Panc1 (cell line): ENCODE results near the gene CPAMD8. TPM values are rescaled to one million over a fixed set of nuclear protein-coding genes. Genes with fewer than 3 reads are reported as not detected.

ENCODE experiments used
- ATAC-seq: fragments of 200-7000 bp; cut with Tn5 transposase; 2 replicates; pipeline ENCODE4 v1.9.1; 2020; ENCODE audit warnings: mild to moderate bottlenecking, moderate library complexity
- BruUV-seq: library from RNA; stranded (reverse); fragments of 400-500 nt; replicated peaks from 2 replicates; lab custom pipeline; 2021; lab: Mats Ljungman, UMichigan
- CTCF ChIA-PET: fragments of 300-600 bp; sonication (Branson Sonifier 250); formaldehyde crosslinking; loops from one replicate; lab custom pipeline; 2022; ENCODE audit warnings: antibody characterized with exemption; lab: Charles Lee
- POLR2A ChIA-PET: fragments of 300-600 bp; sonication (Branson Sonifier 250); formaldehyde crosslinking; loops from one replicate; lab custom pipeline; 2022; ENCODE audit warnings: antibody characterized with exemption; lab: Charles Lee
- DNase-seq: peaks from one replicate; pipeline ENCODE4 v3.0.0-alpha.2; 2010; ENCODE audit warnings: low read depth, low spot score
- H3K27ac ChIP-seq: 2 replicates; pipeline ENCODE4 v1.5.1; 2011; ENCODE audit warnings: mild to moderate bottlenecking, low read length, inconsistent platforms
- H3K27me3 ChIP-seq: fragments of 200-500 bp; sonication (Bioruptor generic); 2 replicates; pipeline ENCODE4 v1.6.0; 2014; ENCODE audit warnings: low read length, inconsistent platforms; ENCODE audit not compliant: control insufficient read depth, insufficient read depth
- H3K36me3 ChIP-seq: fragments of 200-500 bp; sonication (Bioruptor generic); 2 replicates; pipeline ENCODE4 v1.5.1; 2014; ENCODE audit warnings: inconsistent platforms, mild to moderate bottlenecking, low read length, moderate library complexity; ENCODE audit not compliant: control insufficient read depth, insufficient read depth
- H3K4me1 ChIP-seq: 2 replicates; pipeline ENCODE4 v1.5.1; 2011; ENCODE audit warnings: inconsistent platforms, mild to moderate bottlenecking, low read length, moderate library complexity; ENCODE audit not compliant: control insufficient read depth, insufficient read depth
- H3K4me3 ChIP-seq, 2 experiments: 2 replicates each; pipeline ENCODE4 v1.5.1; 2011 to 2012; ENCODE audit warnings: low read depth in 2 of 2, low read length in 2 of 2, mild to moderate bottlenecking in 2 of 2, inconsistent platforms in 1 of 2, moderate library complexity in 1 of 2
- H3K9me3 ChIP-seq: fragments of 200-500 bp; sonication (Bioruptor generic); 2 replicates; pipeline ENCODE4 v1.5.1; 2014; ENCODE audit warnings: low read depth, mild to moderate bottlenecking, inconsistent platforms, low read length, moderate library complexity; ENCODE audit not compliant: control insufficient read depth, insufficient read depth
- CTCF ChIP-seq: fragments of 450-650 bp; IDR thresholded peaks from 2 replicates; pipeline ENCODE4 v1.5.1; 2017; ENCODE audit warnings: mild to moderate bottlenecking
- POLR2AphosphoS5 ChIP-seq: IDR thresholded peaks from 2 replicates; pipeline ENCODE4 v1.6.1; 2012; ENCODE audit warnings: mild to moderate bottlenecking, low read depth, low read length, moderate library complexity
- REST ChIP-seq, 2 experiments: IDR thresholded peaks; 2 replicates each; pipeline ENCODE4 v1.6.1; 2011 to 2012; ENCODE audit warnings: low read depth in 2 of 2, control low read depth in 1 of 2, low read length in 1 of 2, mild to moderate bottlenecking in 1 of 2, moderate library complexity in 1 of 2; ENCODE audit not compliant: insufficient read depth in 1 of 2
- SIN3A ChIP-seq: IDR thresholded peaks from 2 replicates; pipeline ENCODE4 v1.6.1; 2012; ENCODE audit warnings: low read depth, mild to moderate bottlenecking, low read length, moderate library complexity, borderline replicate concordance; ENCODE audit not compliant: insufficient read depth
- TCF7L2 ChIP-seq: IDR thresholded peaks from 2 replicates; pipeline ENCODE4 v1.6.1; 2011; ENCODE audit warnings: mild to moderate bottlenecking, low read depth, low read length, inconsistent platforms
- in situ Hi-C: cut with HindIII; loops from 2 replicates; pipeline ENCODE4 v1.10.0; 2016; ENCODE audit warnings: low sequenced_read_pairs, low pct_unique_long_range_greater_than_20kb
- intact Hi-C: fragments of 100-400 bp; cut with micrococcal nuclease; formaldehyde crosslinking; loops from one replicate; pipeline ENCODE4 v1.10.0; 2022; ENCODE audit not compliant: unreplicated experiment
- total RNA-seq: library from RNA; stranded (reverse); gene quantifications from one replicate; pipeline ENCODE4 v1.2.1, GENCODE V29; 2021; ENCODE audit not compliant: unreplicated experiment

Gene CPAMD8
- total RNA-seq, 1 experiment from 2014 or later = 2.0 TPM

DNA sequence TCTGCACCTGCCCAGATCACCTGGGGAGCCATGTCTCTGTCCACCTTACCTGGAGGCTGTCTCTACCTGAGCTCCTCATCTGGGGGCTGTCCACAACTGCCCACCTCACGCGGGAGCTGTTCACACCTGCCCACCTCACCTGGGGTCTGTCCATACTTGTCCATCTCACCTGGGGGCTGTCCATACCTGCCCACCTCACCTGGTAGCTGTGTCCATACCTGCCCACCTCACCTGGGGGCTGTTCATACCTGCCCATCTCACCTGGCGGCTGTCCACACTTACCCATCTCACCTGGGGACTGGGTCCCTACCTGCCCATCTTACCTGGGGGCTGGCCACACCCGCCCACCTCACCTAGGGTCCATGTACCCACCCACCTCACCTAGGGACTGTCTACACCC is 10.0 kb upstream of the CPAMD8 start:
- H3K4me3 ChIP-seq = no peak overlapping the region
- in situ Hi-C loops = no loop called here
- no peaks in the 10 kb centered on the region for H3K9me3 ChIP-seq
- ChIA-PET CTCF (no interaction called here), POLR2A (no interaction called here)
- H3K27me3 ChIP-seq = no peaks in the 10 kb centered on the region
- H3K4me1 ChIP-seq = no peaks in the 10 kb centered on the region
- H3K27ac ChIP-seq = no peak overlapping the region
- ATAC-seq (no peak), DNase-seq (no peak)
- no peak for TF ChIP-seq SIN3A
- TF ChIP-seq POLR2AphosphoS5 = no peak
- no peak for TF ChIP-seq TCF7L2
- TF ChIP-seq REST (IDR thresholded peaks at IDR 0.05; ENCODE audit: insufficient read depth in 1 of 2, low read depth in 2 of 2, low read length in 1 of 2) = no peak
- TF ChIP-seq CTCF = no peak
- no TSS peak for BruUV-seq
- intact Hi-C loops = no loop called here
- no peaks in the 10 kb centered on the region for H3K36me3 ChIP-seq

DNA sequence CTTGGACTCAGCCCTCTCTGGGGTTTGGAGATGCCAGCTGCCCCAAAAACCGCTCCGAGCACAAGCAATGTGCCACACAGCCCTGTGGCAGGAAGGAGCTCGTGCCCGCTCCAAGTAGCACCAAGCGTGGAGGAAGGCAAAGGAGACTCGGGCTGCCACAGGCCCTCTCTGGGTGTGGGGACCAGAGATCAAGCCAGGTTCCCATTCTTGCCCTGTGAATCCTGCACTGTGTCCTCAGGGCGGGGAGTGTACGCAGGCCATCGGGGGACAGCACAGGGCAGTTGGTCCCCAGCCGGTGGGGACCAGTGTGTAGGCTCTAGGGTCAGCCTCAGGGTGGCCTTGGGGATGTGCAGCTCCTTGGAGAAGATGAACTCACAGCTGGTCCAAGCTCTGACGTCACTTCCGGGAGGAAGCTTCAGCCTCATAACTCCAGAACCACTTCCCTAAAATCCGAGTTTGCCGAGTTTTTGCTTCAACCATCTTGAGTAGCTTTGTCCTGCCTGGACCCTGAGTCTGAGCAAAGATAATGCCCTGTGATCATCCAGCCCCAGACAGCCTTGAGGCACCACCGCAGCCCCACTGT is 9.3 kb upstream of the CPAMD8 start:
- ATAC-seq (peak; percentile 46; the same call in 1 of the 2 replicates), DNase-seq (no peak)
- TF ChIP-seq SIN3A (no peak), POLR2AphosphoS5 (no peak), REST (IDR thresholded peaks at IDR 0.05; ENCODE audit: insufficient read depth in 1 of 2, low read depth in 2 of 2, low read length in 1 of 2) (no peak), CTCF (no peak), TCF7L2 (no peak)
- in situ Hi-C loops (no loop called here), intact Hi-C loops (no loop called here)
- Histone ChIP-seq H3K27ac (no peak overlapping the region), H3K4me1 (no peaks in the 10 kb centered on the region), H3K9me3 (no peaks in the 10 kb centered on the region), H3K4me3 (no peak overlapping the region), H3K27me3 (no peaks in the 10 kb centered on the region), H3K36me3 (no peaks in the 10 kb centered on the region)
- BruUV-seq = no TSS peak
- POLR2A ChIA-PET = no interaction called here
- CTCF ChIA-PET = no interaction called here
